GM12878 (cell line): ENCODE results near the gene ZFR. TPM values are rescaled to one million over a fixed set of nuclear protein-coding genes. Genes with fewer than 3 reads are reported as not detected.

Experiments
- ATAC-seq: fragments of 200-7000 bp; cut with Tn5 transposase; 3 replicates; pipeline ENCODE4 v1.9.1; 2020; ENCODE audit warnings: mild to moderate bottlenecking, moderate library complexity
- BruUV-seq: library from RNA; stranded (reverse); fragments of 400-500 nt; replicated peaks from 2 replicates; lab custom pipeline; 2021; lab: Mats Ljungman, UMichigan
- CTCF ChIA-PET: fragments of 300-600 bp; sonication (Branson Sonifier 250); formaldehyde crosslinking; extraction: SDS; loops from one replicate; lab custom pipeline; 2021; ENCODE audit warnings: inconsistent platforms; lab: Yijun Ruan, JAX
- POLR2A ChIA-PET: fragments of 350-600 bp; formaldehyde crosslinking; extraction: SDS; loops from one replicate; lab custom pipeline; 2021; ENCODE audit warnings: inconsistent platforms; lab: Charles Lee
- RAD21 ChIA-PET: fragments of 300-600 bp; sonication (Branson Sonifier 250); formaldehyde crosslinking; loops from one replicate; lab custom pipeline; 2023; ENCODE audit warnings: antibody characterized with exemption; ENCODE audit not compliant: unreplicated experiment; lab: Charles Lee
- SMC1A ChIA-PET: fragments of 300-600 bp; sonication (Branson Sonifier 250); formaldehyde crosslinking; loops from one replicate; lab custom pipeline; 2023; ENCODE audit not compliant: unreplicated experiment, uncharacterized antibody; lab: Charles Lee
- DNase-seq: peaks from one replicate; pipeline ENCODE4 v3.0.0-alpha.2; 2011; ENCODE audit warnings: low read depth, low spot score
- FAIRE-seq: peaks from 3 replicates; lab custom pipeline; 2011; peaks lifted over from hg19 to GRCh38; lab: Jason Lieb, UNC
- H2AFZ ChIP-seq: 2 replicates; pipeline ENCODE4 v1.6.0; 2011; ENCODE audit warnings: low read depth, low read length, control low read depth; ENCODE audit not compliant: control insufficient read depth
- H3K27ac ChIP-seq: 2 replicates; pipeline ENCODE4 v1.5.1; 2011; ENCODE audit warnings: control low read depth; ENCODE audit not compliant: control insufficient read depth, insufficient read depth
- H3K27me3 ChIP-seq, 2 experiments: replicated peaks in 1 of 2; 2 replicates each; pipeline versions ENCODE4 v1.6.0 to v1.6.1; 2011; ENCODE audit warnings: low read length in 1 of 2; ENCODE audit not compliant: control insufficient read depth in 2 of 2, insufficient read depth in 2 of 2
- H3K36me3 ChIP-seq, 2 experiments: 2 replicates each; pipeline ENCODE4 v1.5.1; 2011; ENCODE audit warnings: low read length in 1 of 2; ENCODE audit not compliant: control insufficient read depth in 2 of 2, insufficient read depth in 2 of 2
- H3K4me1 ChIP-seq: 2 replicates; pipeline ENCODE4 v1.6.1; 2011; ENCODE audit warnings: mild to moderate bottlenecking, low read length, moderate library complexity, mixed read lengths; ENCODE audit not compliant: control insufficient read depth, insufficient read depth
- H3K4me2 ChIP-seq: 2 replicates; pipeline ENCODE4 v1.6.0; 2011; ENCODE audit warnings: control low read depth; ENCODE audit not compliant: control insufficient read depth, insufficient read depth
- H3K4me3 ChIP-seq: fragments of 200-600 bp; sonication (generic); 2 replicates; pipeline ENCODE4 v1.5.1; 2016
- H3K79me2 ChIP-seq: 2 replicates; pipeline ENCODE4 v1.6.0; 2011; ENCODE audit warnings: low read length; ENCODE audit not compliant: control insufficient read depth, insufficient read depth
- H3K9ac ChIP-seq: 2 replicates; pipeline ENCODE4 v1.8.0; 2011; ENCODE audit warnings: low read length, control low read depth, mixed read lengths; ENCODE audit not compliant: control insufficient read depth, insufficient read depth
- H3K9me3 ChIP-seq: replicated peaks from 3 replicates; pipeline ENCODE4 v1.5.1; 2011; ENCODE audit warnings: mild to moderate bottlenecking, low read length; ENCODE audit not compliant: control insufficient read depth, insufficient read depth
- H4K20me1 ChIP-seq: 2 replicates; pipeline ENCODE4 v1.6.0; 2011; ENCODE audit not compliant: control insufficient read depth, insufficient read depth
- CREB1 ChIP-seq: IDR thresholded peaks from 2 replicates; pipeline ENCODE4 v1.6.1; 2012; ENCODE audit warnings: low read depth, mild to moderate bottlenecking, inconsistent platforms
- ETV6 ChIP-seq, 2 experiments: fragments of 450-650 bp in 1 of 2; IDR thresholded peaks in 1 of 2; conservative IDR thresholded peaks in 1 of 2; 2 replicates each; pipeline ENCODE4 v1.6.1; 2014; ENCODE audit warnings: antibody characterized with exemption in 1 of 2, borderline replicate concordance in 1 of 2, low read depth in 1 of 2, mild to moderate bottlenecking in 1 of 2, moderate library complexity in 1 of 2
- IKZF2 ChIP-seq, 2 experiments: fragments of 450-650 bp; IDR thresholded peaks; 2 replicates each; pipeline ENCODE4 v1.6.1; 2017; ENCODE audit warnings: mild to moderate bottlenecking in 2 of 2, moderate library complexity in 2 of 2
- YY1 ChIP-seq: IDR thresholded peaks from 2 replicates; pipeline ENCODE4 v1.6.1; 2011; ENCODE audit warnings: low read depth, mild to moderate bottlenecking, low read length
- WGBS: methylation state at CpG from one replicate; pipeline ENCODE4 v1.1.6; 2016; ENCODE audit warnings: low lambda C conversion rate; ENCODE audit not compliant: insufficient replicate concordance, insufficient coverage; ENCODE audit errors: missing lambda C conversion rate; 5-methylcytosine and 5-hydroxymethylcytosine counted together
- in situ Hi-C: fragments of 300-500 bp; cut with MboI; formaldehyde crosslinking; loops from 9 replicates; pipeline ENCODE4 v1.14.3; 2018; ENCODE audit warnings: mixed read lengths
- intact Hi-C: fragments of 100-400 bp; cut with micrococcal nuclease; formaldehyde crosslinking; loops from one replicate; pipeline ENCODE4 v1.14.2; 2022; ENCODE audit not compliant: unreplicated experiment
- polyA plus RNA-seq, 11 experiments: library from polyadenylated mRNA; depleted of rRNA in 4 of 11; unstranded in 6 of 11; stranded (reverse) in 5 of 11; fragments of >200 nt; fragmentation: Nextera tagmentation in 4 of 11; fragmentation: Illumina TruSeq in 1 of 11; extraction: Ambion mirVana in 4 of 11; extraction: Trizol in 1 of 11; gene quantifications; 1 replicate in 1 of 11; 2 replicates in 10 of 11; pipeline versions ENCODE4 v1.2.1 to v1.2.3, GENCODE V29; 2011 to 2016; ENCODE audit warnings: inconsistent platforms in 2 of 11, missing spikeins in 2 of 11, low read depth in 1 of 11
- total RNA-seq, 4 experiments: library from RNA; depleted of rRNA in 3 of 4; stranded (reverse); fragments of >200 nt in 3 of 4; fragmentation: Illumina TruSeq in 1 of 4; extraction: Trizol in 1 of 4; gene quantifications; 2 replicates each; pipeline versions ENCODE4 v1.2.1 to v1.2.3, GENCODE V29; 2013 to 2021
- TF ChIP-seq, protein P1 (sequence below): fragments of 450-650 bp; IDR thresholded peaks from 2 replicates; pipeline ENCODE4 v1.6.1; 2016; ENCODE audit warnings: mild to moderate bottlenecking
- TF ChIP-seq, protein P2 (sequence below): fragments of 450-650 bp; formaldehyde crosslinking; IDR thresholded peaks from 2 replicates; pipeline ENCODE4 v1.4.0; 2022; ENCODE audit warnings: mild to moderate bottlenecking, moderate library complexity

ZFR gene
- total and polyA plus RNA-seq, 10 of the 15 experiments (the other 5 are each of a cell fraction or from before 2014, with no cell fraction given): 33.7 to 90.6 (median 72.9) TPM

GRCh38 chr5:32487424-32487823 lies 42.9 kb upstream of the ZFR start:
- no peak overlapping the region for H3K4me3 ChIP-seq
- H3K9me3 ChIP-seq: no peaks in the 10 kb centered on the region
- H3K4me2 ChIP-seq: no peak overlapping the region
- no TSS peak for BruUV-seq
- H3K36me3 ChIP-seq: no peaks in the 10 kb centered on the region
- H3K9ac ChIP-seq: no peak overlapping the region
- no peak for DNase-seq
- ChIA-PET RAD21 (interaction anchor here (5.3 to 7.6 kb wide), 2 partner anchors 102 to 125 kb away, joined by 58 to 258 read pairs; no protein-coding TSS in a partner anchor), CTCF (interaction anchor here (1.0 to 6.3 kb wide), 7 partner anchors 9 to 125 kb away, joined by 3 to 353 read pairs (median 40); partner anchors contain the start of gene SUB1), SMC1A (interaction anchor here (1.0 to 5.6 kb wide), 7 partner anchors 19 to 124 kb away, joined by 3 to 273 read pairs (median 36); no protein-coding TSS in a partner anchor), POLR2A (no interaction called here)
- no peaks in the 10 kb centered on the region for H3K4me1 ChIP-seq
- TF ChIP-seq, protein P1, sequence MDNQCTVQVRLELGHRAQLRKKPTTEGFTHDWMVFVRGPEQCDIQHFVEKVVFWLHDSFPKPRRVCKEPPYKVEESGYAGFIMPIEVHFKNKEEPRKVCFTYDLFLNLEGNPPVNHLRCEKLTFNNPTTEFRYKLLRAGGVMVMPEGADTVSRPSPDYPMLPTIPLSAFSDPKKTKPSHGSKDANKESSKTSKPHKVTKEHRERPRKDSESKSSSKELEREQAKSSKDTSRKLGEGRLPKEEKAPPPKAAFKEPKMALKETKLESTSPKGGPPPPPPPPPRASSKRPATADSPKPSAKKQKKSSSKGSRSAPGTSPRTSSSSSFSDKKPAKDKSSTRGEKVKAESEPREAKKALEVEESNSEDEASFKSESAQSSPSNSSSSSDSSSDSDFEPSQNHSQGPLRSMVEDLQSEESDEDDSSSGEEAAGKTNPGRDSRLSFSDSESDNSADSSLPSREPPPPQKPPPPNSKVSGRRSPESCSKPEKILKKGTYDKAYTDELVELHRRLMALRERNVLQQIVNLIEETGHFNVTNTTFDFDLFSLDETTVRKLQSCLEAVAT: no peak
- TF ChIP-seq ETV6 (conservative IDR thresholded peaks at IDR 0.05 in 1 of 2, IDR thresholded peaks at IDR 0.05 in 1 of 2; ENCODE audit: borderline replicate concordance in 1 of 2, low read depth in 1 of 2): no peak
- no peak for TF ChIP-seq CREB1
- no peak for TF ChIP-seq IKZF2 (IDR thresholded peaks at IDR 0.05)
- TF ChIP-seq, protein P2, sequence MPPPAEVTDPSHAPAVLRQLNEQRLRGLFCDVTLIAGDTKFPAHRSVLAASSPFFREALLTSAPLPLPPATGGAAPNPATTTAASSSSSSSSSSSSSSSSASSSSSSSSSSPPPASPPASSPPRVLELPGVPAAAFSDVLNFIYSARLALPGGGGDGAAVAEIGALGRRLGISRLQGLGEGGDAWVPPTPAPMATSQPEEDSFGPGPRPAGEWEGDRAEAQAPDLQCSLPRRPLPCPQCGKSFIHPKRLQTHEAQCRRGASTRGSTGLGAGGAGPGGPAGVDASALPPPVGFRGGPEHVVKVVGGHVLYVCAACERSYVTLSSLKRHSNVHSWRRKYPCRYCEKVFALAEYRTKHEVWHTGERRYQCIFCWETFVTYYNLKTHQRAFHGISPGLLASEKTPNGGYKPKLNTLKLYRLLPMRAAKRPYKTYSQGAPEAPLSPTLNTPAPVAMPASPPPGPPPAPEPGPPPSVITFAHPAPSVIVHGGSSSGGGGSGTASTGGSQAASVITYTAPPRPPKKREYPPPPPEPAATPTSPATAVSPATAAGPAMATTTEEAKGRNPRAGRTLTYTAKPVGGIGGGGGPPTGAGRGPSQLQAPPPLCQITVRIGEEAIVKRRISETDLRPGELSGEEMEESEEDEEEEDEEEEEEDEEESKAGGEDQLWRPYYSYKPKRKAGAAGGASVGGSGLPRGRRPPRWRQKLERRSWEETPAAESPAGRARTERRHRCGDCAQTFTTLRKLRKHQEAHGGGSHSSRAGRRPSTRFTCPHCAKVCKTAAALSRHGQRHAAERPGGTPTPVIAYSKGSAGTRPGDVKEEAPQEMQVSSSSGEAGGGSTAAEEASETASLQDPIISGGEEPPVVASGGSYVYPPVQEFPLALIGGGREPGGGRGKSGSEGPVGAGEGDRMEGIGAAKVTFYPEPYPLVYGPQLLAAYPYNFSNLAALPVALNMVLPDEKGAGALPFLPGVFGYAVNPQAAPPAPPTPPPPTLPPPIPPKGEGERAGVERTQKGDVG (CRISPR knock-in tag): no peak
- no peak for TF ChIP-seq YY1
- H3K79me2 ChIP-seq: no peaks in the 10 kb centered on the region
- WGBS: 66% methylated on average over 5 of the region's 5 CpGs
- no peak overlapping the region for H3K27ac ChIP-seq
- intact Hi-C loops: no loop called here
- in situ Hi-C loops: loop anchor here (5.0 kb wide), 1 partner anchor 125 kb away; no protein-coding TSS in a partner anchor
- FAIRE-seq: no peak
- no peaks in the 10 kb centered on the region for H3K27me3 ChIP-seq
- no peaks in the 10 kb centered on the region for H4K20me1 ChIP-seq
- H2AFZ ChIP-seq: no peak overlapping the region
- no peak for ATAC-seq
